DOHH2 (cell line): ENCODE data around the gene AMBRA1.

Experiments used
- H3F3A ChIP-seq: fragments of 200-600 bp; sonication (generic), shearing (Covaris generic); 2 replicates; pipeline ENCODE4 v1.6.0; 2016; ENCODE audit warnings: antibody characterized with exemption, mild to moderate bottlenecking; ENCODE audit not compliant: control insufficient read depth, insufficient read depth
- H3K27ac ChIP-seq: fragments of 200-600 bp; sonication (generic); 2 replicates; pipeline ENCODE4 v1.5.1; 2014; ENCODE audit warnings: low read depth, mild to moderate bottlenecking, low read length, moderate library complexity
- H3K27me3 ChIP-seq: fragments of 200-600 bp; sonication (generic); 2 replicates; pipeline ENCODE4 v1.6.1; 2014; ENCODE audit warnings: mild to moderate bottlenecking, low read length, mixed read lengths; ENCODE audit not compliant: control insufficient read depth
- H3K36me3 ChIP-seq: fragments of 200-600 bp; sonication (generic); 2 replicates; pipeline ENCODE4 v1.6.1; 2014; ENCODE audit warnings: mild to moderate bottlenecking, low read length, moderate library complexity, mixed read lengths; ENCODE audit not compliant: control insufficient read depth
- H3K4me1 ChIP-seq: fragments of 200-600 bp; sonication (generic); 2 replicates; pipeline ENCODE4 v1.6.1; 2014; ENCODE audit warnings: mild to moderate bottlenecking, low read length, mixed read lengths; ENCODE audit not compliant: control insufficient read depth
- H3K4me2 ChIP-seq: fragments of 200-600 bp; sonication (generic); 2 replicates; pipeline ENCODE4 v1.6.0; 2014; ENCODE audit warnings: mild to moderate bottlenecking, low read length, moderate library complexity
- H3K4me3 ChIP-seq: fragments of 200-600 bp; sonication (generic); 2 replicates; pipeline ENCODE4 v1.5.1; 2014; ENCODE audit warnings: mild to moderate bottlenecking, low read length, mixed read lengths
- H3K79me2 ChIP-seq: fragments of 200-600 bp; sonication (generic); 2 replicates; pipeline ENCODE4 v1.6.1; 2014; ENCODE audit warnings: mild to moderate bottlenecking, low read length, mixed read lengths; ENCODE audit not compliant: control insufficient read depth
- H3K9me2 ChIP-seq: fragments of 200-600 bp; sonication (generic); replicated peaks from 2 replicates; pipeline ENCODE4 v1.6.1; 2014; ENCODE audit warnings: mild to moderate bottlenecking, low read length, mixed read lengths; ENCODE audit not compliant: control insufficient read depth
- H3K9me3 ChIP-seq: fragments of 200-600 bp; sonication (generic); 2 replicates; pipeline ENCODE4 v1.6.1; 2014; ENCODE audit warnings: antibody characterized with exemption, low read length, mixed read lengths; ENCODE audit not compliant: control insufficient read depth, insufficient read depth
- H4K20me1 ChIP-seq: fragments of 200-600 bp; sonication (generic); 2 replicates; pipeline ENCODE4 v1.6.0; 2014; ENCODE audit warnings: low read depth, mild to moderate bottlenecking, antibody characterized with exemption, low read length, moderate library complexity; ENCODE audit not compliant: control insufficient read depth, insufficient read depth
- EZH2phosphoT487 ChIP-seq: fragments of 200-600 bp; sonication (generic); IDR thresholded peaks from 2 replicates; pipeline ENCODE4 v1.6.1; 2017; ENCODE audit warnings: borderline replicate concordance, mild to moderate bottlenecking, antibody characterized with exemption, low read length, moderate library complexity, mixed read lengths
- TF ChIP-seq, protein P1 (sequence below): fragments of 200-600 bp; sonication (generic); IDR thresholded peaks from one replicate; pipeline ENCODE4 v1.5.1; 2014; ENCODE audit warnings: antibody characterized with exemption, mild to moderate bottlenecking, low read depth, low read length; ENCODE audit not compliant: poor library complexity, severe bottlenecking

AMBRA1 gene

GRCh38 chr11:46417711-46418110 lies 176.1 kb downstream of the AMBRA1 start:
- H3K9me2 ChIP-seq: no peaks in the 10 kb centered on the region
- H3K27me3 ChIP-seq: no peaks in the 10 kb centered on the region
- TF ChIP-seq, protein P1, sequence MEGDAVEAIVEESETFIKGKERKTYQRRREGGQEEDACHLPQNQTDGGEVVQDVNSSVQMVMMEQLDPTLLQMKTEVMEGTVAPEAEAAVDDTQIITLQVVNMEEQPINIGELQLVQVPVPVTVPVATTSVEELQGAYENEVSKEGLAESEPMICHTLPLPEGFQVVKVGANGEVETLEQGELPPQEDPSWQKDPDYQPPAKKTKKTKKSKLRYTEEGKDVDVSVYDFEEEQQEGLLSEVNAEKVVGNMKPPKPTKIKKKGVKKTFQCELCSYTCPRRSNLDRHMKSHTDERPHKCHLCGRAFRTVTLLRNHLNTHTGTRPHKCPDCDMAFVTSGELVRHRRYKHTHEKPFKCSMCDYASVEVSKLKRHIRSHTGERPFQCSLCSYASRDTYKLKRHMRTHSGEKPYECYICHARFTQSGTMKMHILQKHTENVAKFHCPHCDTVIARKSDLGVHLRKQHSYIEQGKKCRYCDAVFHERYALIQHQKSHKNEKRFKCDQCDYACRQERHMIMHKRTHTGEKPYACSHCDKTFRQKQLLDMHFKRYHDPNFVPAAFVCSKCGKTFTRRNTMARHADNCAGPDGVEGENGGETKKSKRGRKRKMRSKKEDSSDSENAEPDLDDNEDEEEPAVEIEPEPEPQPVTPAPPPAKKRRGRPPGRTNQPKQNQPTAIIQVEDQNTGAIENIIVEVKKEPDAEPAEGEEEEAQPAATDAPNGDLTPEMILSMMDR: no peak
- peaks cover 18% of the 10 kb centered on the region for H3K36me3 ChIP-seq
- H3K79me2 ChIP-seq: no peaks in the 10 kb centered on the region
- H3K27ac ChIP-seq: no peak overlapping the region
- H4K20me1 ChIP-seq: no peaks in the 10 kb centered on the region
- no peaks in the 10 kb centered on the region for H3K9me3 ChIP-seq
- no peaks in the 10 kb centered on the region for H3K4me1 ChIP-seq
- H3K4me2 ChIP-seq: no peak overlapping the region
- no peaks in the 10 kb centered on the region for H3F3A ChIP-seq
- H3K4me3 ChIP-seq: no peak overlapping the region

DNA sequence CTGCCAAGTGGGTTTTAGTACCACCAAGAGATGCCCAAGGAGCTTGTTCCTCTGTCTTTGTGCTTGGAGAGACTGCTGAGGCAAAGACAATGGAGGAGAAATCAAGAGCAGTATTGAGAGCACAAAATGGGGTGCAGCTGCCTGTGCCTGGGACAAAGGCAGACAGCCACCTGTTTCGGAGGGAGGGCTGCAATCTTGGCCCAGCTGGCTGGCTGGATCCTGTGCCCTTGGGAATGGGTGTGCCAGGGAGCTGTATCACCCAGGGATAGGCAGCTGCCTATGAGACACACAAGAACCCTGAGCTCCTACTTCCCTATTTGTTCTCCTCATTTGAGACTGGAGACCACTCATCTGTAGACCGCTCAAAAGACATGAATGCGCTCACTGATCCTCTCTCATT lies 178.9 kb downstream of the AMBRA1 start:
- H4K20me1 ChIP-seq: no peaks in the 10 kb centered on the region
- TF ChIP-seq, protein P1: no peak
- TF ChIP-seq EZH2phosphoT487: no peak
- peaks cover 18% of the 10 kb centered on the region; the same call in 1 of the 2 replicates for H3K36me3 ChIP-seq
- no peak overlapping the region for H3K4me2 ChIP-seq
- no peaks in the 10 kb centered on the region for H3K4me1 ChIP-seq
- no peaks in the 10 kb centered on the region for H3K9me2 ChIP-seq
- no peak overlapping the region for H3K27ac ChIP-seq
- H3K27me3 ChIP-seq: no peaks in the 10 kb centered on the region
- H3F3A ChIP-seq: no peaks in the 10 kb centered on the region
- no peaks in the 10 kb centered on the region for H3K9me3 ChIP-seq
- H3K4me3 ChIP-seq: no peak overlapping the region
- H3K79me2 ChIP-seq: no peaks in the 10 kb centered on the region

GRCh38 chr11:46414466-46414796 lies 179.4 kb downstream of the AMBRA1 start:
- Histone ChIP-seq H3K9me3 (no peaks in the 10 kb centered on the region), H3K9me2 (no peaks in the 10 kb centered on the region), H3K79me2 (no peaks in the 10 kb centered on the region), H4K20me1 (no peaks in the 10 kb centered on the region), H3K27me3 (no peaks in the 10 kb centered on the region), H3K4me1 (no peaks in the 10 kb centered on the region), H3F3A (no peaks in the 10 kb centered on the region), H3K27ac (no peak overlapping the region), H3K4me2 (no peak overlapping the region), H3K36me3 (peaks cover 18% of the 10 kb centered on the region; the same call in 1 of the 2 replicates), H3K4me3 (no peak overlapping the region)
- TF ChIP-seq, protein P1: no peak
- no peak for TF ChIP-seq EZH2phosphoT487
